SK-N-SH (cell line): ENCODE measurements around the gene TRIM62. TPM values are rescaled to one million over a fixed set of nuclear protein-coding genes. Genes with fewer than 3 reads are reported as not detected.
A peak's percentile ranks its signal among the peaks of the same experiment; 100 is the strongest.

Source experiments
- CTCF ChIA-PET: fragments of 300-600, 350-600 bp; formaldehyde crosslinking; extraction: SDS; loops from one replicate; lab custom pipeline; 2021; lab: Yijun Ruan, JAX
- POLR2A ChIA-PET: fragments of 350-600 bp; sonication (Branson Sonifier 250); formaldehyde crosslinking; extraction: SDS; loops from one replicate; lab custom pipeline; 2020; ENCODE audit warnings: antibody characterized with exemption, inconsistent platforms; lab: Yijun Ruan, JAX
- DNase-seq: peaks from one replicate; pipeline ENCODE4 v3.0.0; 2012
- H2AFZ ChIP-seq: fragments of 200-600 bp; sonication (generic); 2 replicates; pipeline ENCODE4 v1.8.1; 2016; ENCODE audit warnings: antibody characterized with exemption, mild to moderate bottlenecking, low read depth
- H3F3A ChIP-seq: fragments of 200-600 bp; sonication (generic); replicated peaks from 2 replicates; pipeline ENCODE3; 2016; ENCODE audit warnings: antibody characterized with exemption, mild to moderate bottlenecking; ENCODE audit not compliant: insufficient read depth
- H3K27ac ChIP-seq, 2 experiments: fragments of 200-500 bp in 1 of 2; fragments of 200-600 bp in 1 of 2; sonication (Bioruptor generic) in 1 of 2; sonication (generic), shearing (Covaris generic) in 1 of 2; 2 replicates each; pipeline versions ENCODE4 v1.5.1 to v1.6.1; 2014 to 2016; ENCODE audit warnings: low read depth in 2 of 2, inconsistent platforms in 1 of 2, low read length in 1 of 2, mild to moderate bottlenecking in 1 of 2, mixed read lengths in 1 of 2
- H3K27me3 ChIP-seq: fragments of 200-600 bp; sonication (generic), shearing (Covaris generic); 2 replicates; pipeline ENCODE4 v1.6.1; 2016; ENCODE audit warnings: mixed run types; ENCODE audit not compliant: insufficient read depth
- H3K36me3 ChIP-seq, 2 experiments: fragments of 200-500 bp in 1 of 2; fragments of 200-600 bp in 1 of 2; sonication (Bioruptor generic) in 1 of 2; sonication (generic) in 1 of 2; replicated peaks in 1 of 2; 2 replicates each; pipeline versions ENCODE3 to v1.5.1; 2014 to 2016; ENCODE audit warnings: low read length in 1 of 2, mild to moderate bottlenecking in 1 of 2; ENCODE audit not compliant: insufficient read depth in 2 of 2, control insufficient read depth in 1 of 2
- H3K4me1 ChIP-seq, 2 experiments: fragments of 200-500 bp in 1 of 2; fragments of 200-600 bp in 1 of 2; sonication (Bioruptor generic) in 1 of 2; sonication (generic), shearing (Covaris generic) in 1 of 2; 2 replicates each; pipeline versions ENCODE4 v1.5.1 to v1.6.1; 2014 to 2016; ENCODE audit warnings: low read depth in 1 of 2, low read length in 1 of 2, mixed run types in 1 of 2; ENCODE audit not compliant: insufficient read depth in 2 of 2, control insufficient read depth in 1 of 2
- H3K4me2 ChIP-seq: fragments of 200-600 bp; sonication (generic), shearing (Covaris generic); 2 replicates; pipeline ENCODE4 v1.6.1; 2017; ENCODE audit warnings: mixed run types
- H3K4me3 ChIP-seq, 2 experiments: fragments of 200-500 bp in 1 of 2; fragments of 200-600 bp in 1 of 2; sonication (Bioruptor generic) in 1 of 2; sonication (generic), shearing (Covaris generic) in 1 of 2; 2 replicates each; pipeline versions ENCODE4 v1.5.1 to v1.8.1; 2014 to 2016; ENCODE audit warnings: low read depth in 2 of 2, inconsistent platforms in 1 of 2, low read length in 1 of 2, mild to moderate bottlenecking in 1 of 2, mixed read lengths in 1 of 2, moderate library complexity in 1 of 2
- H3K79me2 ChIP-seq: fragments of 200-600 bp; sonication (generic); 2 replicates; pipeline ENCODE4 v1.8.1; 2017; ENCODE audit warnings: mild to moderate bottlenecking; ENCODE audit not compliant: insufficient read depth
- H3K9ac ChIP-seq: fragments of 200-600 bp; sonication (generic); 2 replicates; pipeline ENCODE4 v1.6.1; 2017; ENCODE audit warnings: mixed run types
- H3K9me2 ChIP-seq: fragments of 200-600 bp; sonication (generic); 2 replicates; pipeline ENCODE4 v1.6.1; 2017; ENCODE audit warnings: mixed run types
- H3K9me3 ChIP-seq: fragments of 200-600 bp; sonication (generic); 2 replicates; pipeline ENCODE4 v1.6.1; 2017; ENCODE audit warnings: mixed run types, mild to moderate bottlenecking, moderate library complexity
- H4K20me1 ChIP-seq: fragments of 200-600 bp; sonication (generic); 2 replicates; pipeline ENCODE4 v1.6.1; 2017; ENCODE audit warnings: mild to moderate bottlenecking, mixed run types; ENCODE audit not compliant: insufficient read depth
- ELF1 ChIP-seq: IDR thresholded peaks from 2 replicates; pipeline ENCODE4 v1.4.0; 2012
- EP300 ChIP-seq, 2 experiments: IDR thresholded peaks; 2 replicates each; pipeline versions ENCODE4 v1.4.0 to v1.6.1; 2012; ENCODE audit warnings: borderline replicate concordance in 1 of 2, low read depth in 1 of 2, low read length in 1 of 2
- EZH2phosphoT487 ChIP-seq: fragments of 200-600 bp; sonication (generic); IDR thresholded peaks from 2 replicates; pipeline ENCODE4 v1.6.1; 2017; ENCODE audit warnings: low read depth, mixed run types, mild to moderate bottlenecking, antibody characterized with exemption, moderate library complexity, borderline replicate concordance
- FOSL2 ChIP-seq: IDR thresholded peaks from 2 replicates; pipeline ENCODE4 v1.4.0; 2012; ENCODE audit warnings: low read depth, mild to moderate bottlenecking, moderate library complexity, borderline replicate concordance
- FOXJ3 ChIP-seq: sonication (generic); formaldehyde crosslinking; IDR thresholded peaks from 2 replicates; pipeline ENCODE4 v1.5.1; 2020; ENCODE audit warnings: mild to moderate bottlenecking, missing genetic modification reagents
- FOXM1 ChIP-seq: IDR thresholded peaks from 2 replicates; pipeline ENCODE4 v1.4.0; 2012; ENCODE audit warnings: low read depth, mild to moderate bottlenecking
- GATA2 ChIP-seq: sonication (generic); formaldehyde crosslinking; IDR thresholded peaks from 2 replicates; pipeline ENCODE4 v1.5.0; 2020; ENCODE audit warnings: mild to moderate bottlenecking, missing genetic modification reagents
- MAX ChIP-seq: IDR thresholded peaks from 2 replicates; pipeline ENCODE4 v1.4.0; 2012; ENCODE audit warnings: low read depth
- RAD21 ChIP-seq: IDR thresholded peaks from 2 replicates; pipeline ENCODE4 v1.6.1; 2012; ENCODE audit warnings: mild to moderate bottlenecking, low read length
- RCOR1 ChIP-seq: fragments of 150-350 bp; IDR thresholded peaks from 2 replicates; pipeline ENCODE4 v1.6.1; 2017; ENCODE audit warnings: antibody characterized with exemption, low read length
- RXRA ChIP-seq: IDR thresholded peaks from 2 replicates; pipeline ENCODE4 v1.4.0; 2012; ENCODE audit warnings: low read depth, mild to moderate bottlenecking, borderline replicate concordance
- SIN3A ChIP-seq: IDR thresholded peaks from 2 replicates; pipeline ENCODE4 v1.6.1; 2012; ENCODE audit warnings: low read depth, mild to moderate bottlenecking, low read length, moderate library complexity, borderline replicate concordance
- SMC3 ChIP-seq: IDR thresholded peaks from 2 replicates; pipeline ENCODE4 v1.6.1; 2012; ENCODE audit warnings: low read depth, low read length, improper control_type of control experiment
- USF2 ChIP-seq: fragments of 150-350 bp; IDR thresholded peaks from 2 replicates; pipeline ENCODE4 v1.6.1; 2017; ENCODE audit warnings: antibody characterized with exemption, low read length, low read depth, borderline replicate concordance
- WGBS: methylation state at CpG from one replicate; pipeline ENCODE4 v1.1.6; 2017; ENCODE audit warnings: low lambda C conversion rate; 5-methylcytosine and 5-hydroxymethylcytosine counted together
- polyA plus RNA-seq, 3 experiments: library from polyadenylated mRNA; depleted of rRNA; stranded (reverse); fragments of >200 nt; gene quantifications; 2 replicates each; pipeline ENCODE4 v1.2.3, GENCODE V29; 2012

The TRIM62 gene
- polyA plus RNA-seq, 1 of the 3 experiments (the other 2 are of a cell fraction), result 4.4 TPM

- no peak for TF ChIP-seq FOSL2
- no peak for TF ChIP-seq EP300 (IDR thresholded peaks at IDR 0.05; ENCODE audit: borderline replicate concordance in 1 of 2, low read depth in 1 of 2, low read length in 1 of 2)
- no peak for TF ChIP-seq SIN3A
- TF ChIP-seq RXRA, result no peak
- CTCF ChIA-PET, result no interaction called here
- WGBS, result 80% methylated on average over 12 of the region's 12 CpGs
Measured at GRCh38 chr1:33220676-33221384, 39.0 kb upstream of the TRIM62 start.

GRCh38 chr1:33219886-33220661 is 38.2 kb upstream of the TRIM62 start:
- Histone ChIP-seq H3K4me1 (no peaks in the 10 kb centered on the region), H4K20me1 (no peaks in the 10 kb centered on the region), H3K27ac (no peak overlapping the region), H3K27me3 (no peaks in the 10 kb centered on the region), H3F3A (peaks cover 4% of the 10 kb centered on the region), H3K36me3 (peaks cover 0 to 3% of the 10 kb centered on the region in 2 experiments), H2AFZ (no peak overlapping the region), H3K9ac (no peak overlapping the region), H3K9me2 (no peaks in the 10 kb centered on the region), H3K9me3 (0 out of 2 replicates have a peak, but pooled peaks cover 6% of the 10 kb centered on the region), H3K4me2 (no peak overlapping the region), H3K79me2 (no peaks in the 10 kb centered on the region), H3K4me3 (no peak overlapping the region)
- ChIA-PET POLR2A (no interaction called here), CTCF (interaction anchor here (1.1 kb wide), 1 partner anchor 75 kb away, joined by 5 read pairs; no protein-coding TSS in a partner anchor)
- DNase-seq, result no peak
- TF ChIP-seq RXRA (no peak), FOSL2 (peak; percentile 14; the same call in 1 of the 2 replicates)
- 80% methylated on average over 7 of the region's 7 CpGs for WGBS

More at GRCh38 chr1:33220676-33221384, 39.0 kb upstream of the TRIM62 start:
- no peak overlapping the region for H3K9ac ChIP-seq
- H3K79me2 ChIP-seq, result no peaks in the 10 kb centered on the region
- H3F3A ChIP-seq, result peaks cover 4% of the 10 kb centered on the region
- H4K20me1 ChIP-seq, result no peaks in the 10 kb centered on the region
- no peak for DNase-seq
- no peak overlapping the region for H3K4me3 ChIP-seq
- peaks cover 0 to 3% of the 10 kb centered on the region in 2 experiments for H3K36me3 ChIP-seq
- POLR2A ChIA-PET, result no interaction called here
- H3K27me3 ChIP-seq, result no peaks in the 10 kb centered on the region
- H3K9me2 ChIP-seq, result no peaks in the 10 kb centered on the region
- no peak overlapping the region for H3K27ac ChIP-seq
- H3K4me1 ChIP-seq, result no peaks in the 10 kb centered on the region
- 0 out of 2 replicates have a peak, but pooled peaks cover 6% of the 10 kb centered on the region for H3K9me3 ChIP-seq
- no peak overlapping the region for H2AFZ ChIP-seq
- no peak overlapping the region for H3K4me2 ChIP-seq

- Histone ChIP-seq H3K9ac (no peak overlapping the region), H3K4me2 (no peak overlapping the region), H3K4me1 (no peaks in the 10 kb centered on the region), H4K20me1 (no peaks in the 10 kb centered on the region), H3F3A (no peaks in the 10 kb centered on the region), H3K4me3 (no peak overlapping the region), H3K27ac (no peak overlapping the region), H3K9me2 (no peaks in the 10 kb centered on the region), H3K79me2 (no peaks in the 10 kb centered on the region), H2AFZ (no peak overlapping the region), H3K9me3 (no peaks in the 10 kb centered on the region), H3K27me3 (no peaks in the 10 kb centered on the region; the same call in 1 of the 2 replicates), H3K36me3 (no peaks in the 10 kb centered on the region)
- TF ChIP-seq USF2 (no peak), SMC3 (no peak), FOXJ3 (CRISPR knock-in tag) (no peak), RAD21 (no peak), RCOR1 (no peak), EZH2phosphoT487 (no peak), FOXM1 (no peak), FOSL2 (no peak), SIN3A (no peak), GATA2 (no peak), ELF1 (no peak), MAX (no peak)
- no peak for DNase-seq
- 61% methylated on average over 3 of the region's 3 CpGs for WGBS
- ChIA-PET CTCF (no interaction called here), POLR2A (no interaction called here)
Measured at GRCh38 chr1:33211972-33212371, 30.1 kb upstream of the TRIM62 start.
